ENCODE measurements around the gene CFAP53. TPM values are rescaled to one million over a fixed set of nuclear protein-coding genes. Genes with fewer than 3 reads are reported as not detected.

Gene CFAP53
- total and polyA plus RNA-seq, 5 experiments from 2014 or later = 0.31 to 1.2 (median 0.86) TPM; not detected in 1

DNA sequence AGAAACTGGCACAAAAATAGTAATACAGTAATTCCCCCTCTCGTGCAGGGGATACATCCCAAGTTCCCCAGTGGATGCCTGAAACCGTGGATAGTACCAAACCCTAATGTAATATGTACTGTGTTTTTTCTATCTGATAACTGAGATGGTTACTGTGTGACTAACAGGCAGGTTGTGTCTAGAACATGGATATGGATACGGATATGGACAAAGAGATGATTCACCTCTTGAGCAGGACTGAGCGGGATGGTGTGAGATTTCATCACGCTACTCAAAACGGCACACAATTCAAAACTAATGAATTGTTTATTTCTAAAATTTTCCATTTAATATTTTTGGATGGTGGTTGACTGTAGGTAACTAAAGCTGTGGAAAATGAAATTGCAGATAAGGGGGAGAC, 11.6 kb upstream of the CFAP53 start:
- POLR2A ChIA-PET = no interaction called here
- Mint-ChIP-seq H3K27me3 (no peaks in the 10 kb centered on the region), H3K4me3 (no peak overlapping the region), H3K9me3 (no peaks in the 10 kb centered on the region), H3K36me3 (peaks cover 0 to 61% (median 15%) of the 10 kb centered on the region in 3 donors), H3K27ac (peak overlapping the region in 2 of 10 donors; percentile 21 to 71), H3K4me1 (peaks cover 32 to 48% (median 36%) of the 10 kb centered on the region in 4 donors)
- ATAC-seq (no peak), DNase-seq (no peak)

- Mint-ChIP-seq H3K36me3 (peaks cover 0 to 71% (median 13%) of the 10 kb centered on the region in 3 donors), H3K27me3 (no peaks in the 10 kb centered on the region), H3K27ac (peak overlapping the region in 2 of 10 donors; percentile 12 to 40), H3K4me1 (peaks cover 29 to 33% (median 32%) of the 10 kb centered on the region in 4 donors), H3K9me3 (no peaks in the 10 kb centered on the region), H3K4me3 (no peak overlapping the region)
- POLR2A ChIA-PET = interaction anchor here (0.6 kb wide), 1 partner anchor 876 kb away, joined by 3 read pairs; no protein-coding TSS in a partner anchor
- DNase-seq (no peak), ATAC-seq (no peak)
These were observed 10.2 kb upstream of the CFAP53 start for GRCh38 chr18:50276452-50276851.

GRCh38 chr18:50275503-50276036, 9.3 kb upstream of the CFAP53 start:
- H3K27ac Mint-ChIP-seq = peak overlapping the region in 3 of 10 donors; percentile 9 to 90 (median 40)
- DNase-seq (no peak), ATAC-seq (no peak)
- no peaks in the 10 kb centered on the region for H3K27me3 Mint-ChIP-seq
- POLR2A ChIA-PET = no interaction called here
- H3K4me3 Mint-ChIP-seq = no peak overlapping the region
- H3K9me3 Mint-ChIP-seq = no peaks in the 10 kb centered on the region
- peaks cover 23 to 24% (median 24%) of the 10 kb centered on the region in 4 donors for H3K4me1 Mint-ChIP-seq
- peaks cover 0 to 75% (median 13%) of the 10 kb centered on the region in 3 donors for H3K36me3 Mint-ChIP-seq

- H3K4me1 Mint-ChIP-seq = peaks cover 17 to 18% (median 18%) of the 10 kb centered on the region in 4 donors
- DNase-seq (no peak), ATAC-seq (no peak)
- POLR2A ChIA-PET = no interaction called here
- peak overlapping the region in 3 of 10 donors; percentile 9 to 90 (median 33) for H3K27ac Mint-ChIP-seq
- no peaks in the 10 kb centered on the region for H3K9me3 Mint-ChIP-seq
- H3K4me3 Mint-ChIP-seq = no peak overlapping the region
- peaks cover 0 to 79% (median 13%) of the 10 kb centered on the region in 3 donors for H3K36me3 Mint-ChIP-seq
- H3K27me3 Mint-ChIP-seq = no peaks in the 10 kb centered on the region
These were observed 8.6 kb upstream of the CFAP53 start for GRCh38 chr18:50274941-50275340.

DNA sequence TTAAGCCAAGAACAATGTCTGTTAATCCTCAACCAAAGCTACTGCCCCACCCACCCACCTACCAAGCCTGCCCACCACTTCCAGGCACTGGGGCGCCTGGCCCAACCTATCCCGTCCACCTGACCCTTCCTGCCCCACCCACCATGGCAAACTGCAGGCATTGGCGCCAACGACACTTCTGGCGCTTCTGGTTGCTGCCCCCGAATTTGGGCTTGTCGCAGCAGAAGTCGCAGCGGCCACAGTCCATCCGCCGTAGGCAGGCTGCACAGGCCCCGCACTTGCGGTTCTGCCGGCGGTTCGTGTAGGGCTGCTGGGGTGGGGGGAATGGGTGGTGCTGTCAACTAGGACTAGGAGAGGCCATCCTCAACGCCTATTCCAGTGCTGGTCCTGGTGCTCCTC, 7.7 kb upstream of the CFAP53 start:
- no peak overlapping the region for H3K27ac Mint-ChIP-seq
- no peak for DNase-seq
- H3K27me3 Mint-ChIP-seq = no peaks in the 10 kb centered on the region
- no peak for ATAC-seq
- POLR2A ChIA-PET = no interaction called here
- H3K4me1 Mint-ChIP-seq = peaks cover 8 to 14% (median 10%) of the 10 kb centered on the region in 4 donors
- H3K9me3 Mint-ChIP-seq = no peaks in the 10 kb centered on the region
- no peak overlapping the region for H3K4me3 Mint-ChIP-seq
- H3K36me3 Mint-ChIP-seq = peaks cover 0 to 84% (median 13%) of the 10 kb centered on the region in 3 donors

GRCh38 chr18:50273203-50274043, 7.1 kb upstream of the CFAP53 start:
- POLR2A ChIA-PET = interaction anchor here (0.6 to 1.7 kb wide), 2 partner anchors 8 to 448 kb away, joined by 3 to 7 read pairs; partner anchors contain the start of gene MBD1
- Mint-ChIP-seq H3K4me1 (peaks cover 5 to 12% (median 6%) of the 10 kb centered on the region in 4 donors), H3K4me3 (no peak overlapping the region), H3K9me3 (no peaks in the 10 kb centered on the region), H3K36me3 (peaks cover 0 to 82% (median 13%) of the 10 kb centered on the region in 3 donors), H3K27me3 (no peaks in the 10 kb centered on the region), H3K27ac (peak overlapping the region in 2 of 10 donors; percentile 6 to 47)
- ATAC-seq (no peak), DNase-seq (no peak)

DNA sequence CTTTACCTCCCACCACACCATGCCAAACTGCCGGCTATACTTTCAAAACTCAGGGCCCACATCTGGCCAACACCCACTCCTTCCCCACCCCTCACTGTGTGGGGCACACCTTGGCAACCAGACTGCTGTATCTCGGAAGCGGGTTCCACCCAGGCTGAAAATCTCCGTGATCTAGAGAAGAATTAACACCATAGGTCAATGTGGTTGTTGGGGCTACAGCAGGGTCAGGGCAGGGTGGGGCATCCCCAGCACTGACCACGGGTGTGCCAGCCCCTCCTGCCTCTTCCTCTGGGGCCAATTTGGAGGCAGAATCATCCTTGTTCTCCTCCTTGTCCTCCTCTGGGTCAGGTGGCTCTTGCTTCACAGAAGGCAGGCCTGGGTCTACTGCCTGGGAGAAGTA, 6.3 kb upstream of the CFAP53 start:
- Mint-ChIP-seq H3K4me3 (no peak overlapping the region), H3K27ac (peak overlapping the region in 2 of 10 donors; percentile 37 to 67), H3K36me3 (peaks cover 0 to 74% (median 12%) of the 10 kb centered on the region in 3 donors), H3K4me1 (peaks cover 5 to 10% (median 9%) of the 10 kb centered on the region in 4 donors), H3K9me3 (no peaks in the 10 kb centered on the region), H3K27me3 (no peaks in the 10 kb centered on the region)
- DNase-seq (no peak), ATAC-seq (no peak)
- POLR2A ChIA-PET = interaction anchor here (1.7 kb wide), 1 partner anchor 9 kb away, joined by 7 read pairs; the partner anchor contains the start of gene MBD1

GRCh38 chr18:50268022-50268747, 1.9 kb upstream of the CFAP53 start:
- Mint-ChIP-seq H3K4me1 (peaks cover 6 to 28% (median 22%) of the 10 kb centered on the region in 4 donors), H3K27me3 (no peaks in the 10 kb centered on the region), H3K9me3 (no peaks in the 10 kb centered on the region), H3K27ac (peak overlapping the region in 5 of 10 donors; percentile 49 to 87 (median 81)), H3K4me3 (peak overlapping the region; percentile 58 to 92 (median 88)), H3K36me3 (peaks cover 0 to 37% (median 5%) of the 10 kb centered on the region in 3 donors)
- POLR2A ChIA-PET = interaction anchor here (0.8 to 2.4 kb wide), 2 partner anchors 13 to 89 kb away, joined by 4 to 11 read pairs; partner anchors contain the start of gene MBD1
- peak; percentile 64 to 75 for ATAC-seq
- DNase-seq = peak; percentile 55 to 85 (median 72)

- Mint-ChIP-seq H3K4me3 (no peak overlapping the region), H3K4me1 (peaks cover 6 to 23% (median 20%) of the 10 kb centered on the region in 4 donors), H3K27ac (no peak overlapping the region), H3K36me3 (peaks cover 0 to 3% (median 0%) of the 10 kb centered on the region in 3 donors), H3K27me3 (peaks cover 0 to 1% (median 0%) of the 10 kb centered on the region in 5 donors), H3K9me3 (no peaks in the 10 kb centered on the region)
- DNase-seq (no peak), ATAC-seq (no peak)
- POLR2A ChIA-PET = no interaction called here
These were observed 3.3 kb downstream of the CFAP53 start for GRCh38 chr18:50262977-50263376.

GRCh38 chr18:50250935-50251334, 15.4 kb downstream of the CFAP53 start:
- Mint-ChIP-seq H3K4me3 (no peak overlapping the region), H3K27me3 (peaks cover 0 to 5% (median 0%) of the 10 kb centered on the region in 5 donors), H3K4me1 (peaks cover 0 to 2% (median 0%) of the 10 kb centered on the region in 4 donors), H3K27ac (no peak overlapping the region), H3K36me3 (no peaks in the 10 kb centered on the region), H3K9me3 (no peaks in the 10 kb centered on the region)
- POLR2A ChIA-PET = no interaction called here
- no peak for ATAC-seq
- no peak for DNase-seq

DNA sequence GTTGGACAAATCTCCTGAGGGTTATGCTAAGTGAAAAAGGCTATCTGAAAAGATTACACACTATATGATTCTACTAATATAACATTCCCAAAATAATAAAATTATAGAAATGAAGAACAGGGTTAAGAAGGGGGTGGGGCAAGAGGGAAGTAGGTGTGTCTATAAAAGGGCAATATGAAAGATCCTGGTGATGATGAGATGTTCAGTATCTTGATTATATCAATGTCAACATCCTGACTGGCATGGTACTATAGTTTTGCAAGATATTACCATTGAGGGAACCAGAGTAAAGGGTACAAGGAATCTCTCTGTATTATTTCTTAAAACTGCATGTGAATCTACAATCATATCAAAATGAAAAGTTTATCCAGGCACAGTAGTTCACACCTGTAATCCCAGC, 16.7 kb downstream of the CFAP53 start:
- no peak for ATAC-seq
- Mint-ChIP-seq H3K4me3 (no peak overlapping the region), H3K4me1 (peaks cover 0 to 2% (median 0%) of the 10 kb centered on the region in 4 donors), H3K27me3 (peaks cover 0 to 5% (median 0%) of the 10 kb centered on the region in 5 donors), H3K36me3 (peaks cover 0 to under 1% (median 0%) of the 10 kb centered on the region in 3 donors), H3K27ac (no peak overlapping the region), H3K9me3 (no peaks in the 10 kb centered on the region)
- no peak for DNase-seq
- POLR2A ChIA-PET = interaction anchor here (0.7 kb wide), 1 partner anchor 716 kb away, joined by 4 read pairs; no protein-coding TSS in a partner anchor

GRCh38 chr18:50247561-50247960, 18.7 kb downstream of the CFAP53 start:
- H3K27me3 Mint-ChIP-seq = peaks cover 0 to 8% (median 0%) of the 10 kb centered on the region in 5 donors
- peaks cover 0 to 8% (median 1%) of the 10 kb centered on the region in 9 donors for H3K9me3 Mint-ChIP-seq
- DNase-seq = no peak
- no peak overlapping the region for H3K27ac Mint-ChIP-seq
- H3K4me1 Mint-ChIP-seq = peaks cover 0 to 2% (median 0%) of the 10 kb centered on the region in 4 donors
- POLR2A ChIA-PET = no interaction called here
- no peak overlapping the region for H3K4me3 Mint-ChIP-seq
- H3K36me3 Mint-ChIP-seq = peaks cover 0 to 7% (median 6%) of the 10 kb centered on the region in 3 donors
- no peak for ATAC-seq

Measured in naive thymus-derived CD8-positive, alpha-beta T cell (primary cell).